ENCODE data around the gene LRCH1.
A peak's percentile ranks its signal among the peaks of the same experiment; 100 is the strongest.

Gene LRCH1

DNA sequence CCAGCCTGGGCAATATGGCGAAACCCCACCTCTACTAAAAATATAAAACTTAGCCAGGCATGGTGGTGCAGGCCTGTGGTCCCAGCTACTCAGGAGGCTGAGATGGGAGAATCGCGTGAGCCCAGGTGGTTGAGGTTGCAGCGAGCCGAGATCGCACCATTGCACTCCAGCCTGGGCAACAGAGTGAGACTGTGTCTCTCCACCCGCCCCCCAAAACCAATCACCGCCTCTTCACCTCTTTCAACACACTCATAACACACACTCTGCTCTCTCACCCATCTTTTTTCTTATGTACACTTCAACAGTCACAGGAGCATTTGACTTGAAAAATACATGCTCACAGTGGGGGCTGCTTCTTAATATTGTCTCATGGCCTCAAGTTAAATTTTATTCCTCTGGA, 167.2 kb downstream of the LRCH1 start:
- H3K79me2 ChIP-seq (ENCODE audit: insufficient read depth, low read length) = no peaks in the 10 kb centered on the region
- H3K9me3 ChIP-seq (ENCODE audit: insufficient read depth, low read length, severe bottlenecking) = no peaks in the 10 kb centered on the region
- no peaks in the 10 kb centered on the region for H3K4me1 ChIP-seq (ENCODE audit: insufficient read depth, low read length)
- no peaks in the 10 kb centered on the region for H4K20me1 ChIP-seq (ENCODE audit: insufficient read depth, low read length)
- no peak overlapping the region for H3K9ac ChIP-seq (ENCODE audit: low read depth, low read length)
- DNase-seq (no peak), ATAC-seq (ENCODE audit: insufficient read depth, low read depth) (0 out of 3 replicates have a peak, but pooled peaks have one; percentile 29)
- no peak for TF ChIP-seq EZH2 (IDR thresholded peaks at IDR 0.05; ENCODE audit: borderline replicate concordance, low read depth, low read length, severe bottlenecking)
- TF ChIP-seq, protein P1, sequence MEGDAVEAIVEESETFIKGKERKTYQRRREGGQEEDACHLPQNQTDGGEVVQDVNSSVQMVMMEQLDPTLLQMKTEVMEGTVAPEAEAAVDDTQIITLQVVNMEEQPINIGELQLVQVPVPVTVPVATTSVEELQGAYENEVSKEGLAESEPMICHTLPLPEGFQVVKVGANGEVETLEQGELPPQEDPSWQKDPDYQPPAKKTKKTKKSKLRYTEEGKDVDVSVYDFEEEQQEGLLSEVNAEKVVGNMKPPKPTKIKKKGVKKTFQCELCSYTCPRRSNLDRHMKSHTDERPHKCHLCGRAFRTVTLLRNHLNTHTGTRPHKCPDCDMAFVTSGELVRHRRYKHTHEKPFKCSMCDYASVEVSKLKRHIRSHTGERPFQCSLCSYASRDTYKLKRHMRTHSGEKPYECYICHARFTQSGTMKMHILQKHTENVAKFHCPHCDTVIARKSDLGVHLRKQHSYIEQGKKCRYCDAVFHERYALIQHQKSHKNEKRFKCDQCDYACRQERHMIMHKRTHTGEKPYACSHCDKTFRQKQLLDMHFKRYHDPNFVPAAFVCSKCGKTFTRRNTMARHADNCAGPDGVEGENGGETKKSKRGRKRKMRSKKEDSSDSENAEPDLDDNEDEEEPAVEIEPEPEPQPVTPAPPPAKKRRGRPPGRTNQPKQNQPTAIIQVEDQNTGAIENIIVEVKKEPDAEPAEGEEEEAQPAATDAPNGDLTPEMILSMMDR (IDR thresholded peaks at IDR 0.05; ENCODE audit: borderline replicate concordance, extremely low read depth, low read length, poor library complexity, severe bottlenecking) = no peak
- no peaks in the 10 kb centered on the region for H3K27me3 ChIP-seq (ENCODE audit: insufficient read depth, low read length, poor library complexity)
- peaks cover 40% of the 10 kb centered on the region for H3K36me3 ChIP-seq (ENCODE audit: insufficient read depth, low read length)
- no peak overlapping the region for H2AFZ ChIP-seq (ENCODE audit: low read depth, low read length)
- no peak overlapping the region for H3K4me2 ChIP-seq (ENCODE audit: insufficient read depth, low read length)
- no peak overlapping the region for H3K27ac ChIP-seq (ENCODE audit: low read length)
- H3K4me3 ChIP-seq (ENCODE audit: low read depth in 1 of 2, low read length in 2 of 2) = no peak overlapping the region

DNA sequence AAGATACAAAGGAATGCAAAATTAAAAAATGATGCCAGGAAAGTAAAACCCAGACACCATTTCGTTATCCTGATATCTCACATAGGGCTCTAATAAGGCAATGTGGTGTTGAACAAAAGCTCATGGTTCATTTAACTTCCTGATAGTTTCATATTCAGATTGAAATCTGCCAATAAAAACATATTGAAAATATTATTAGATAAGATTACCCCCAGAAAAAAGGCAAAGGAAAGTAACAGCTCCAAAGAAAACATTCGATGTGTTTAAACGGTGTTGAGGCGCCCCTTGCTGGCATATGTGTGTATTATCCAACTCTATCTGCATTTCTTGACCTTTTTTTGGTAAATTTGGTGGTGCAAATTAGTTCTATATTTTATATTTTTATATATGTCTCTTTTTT, 168.1 kb downstream of the LRCH1 start:
- ATAC-seq (ENCODE audit: insufficient read depth, low read depth) = peak; percentile 64; the same call in 2 of the 3 replicates

DNA sequence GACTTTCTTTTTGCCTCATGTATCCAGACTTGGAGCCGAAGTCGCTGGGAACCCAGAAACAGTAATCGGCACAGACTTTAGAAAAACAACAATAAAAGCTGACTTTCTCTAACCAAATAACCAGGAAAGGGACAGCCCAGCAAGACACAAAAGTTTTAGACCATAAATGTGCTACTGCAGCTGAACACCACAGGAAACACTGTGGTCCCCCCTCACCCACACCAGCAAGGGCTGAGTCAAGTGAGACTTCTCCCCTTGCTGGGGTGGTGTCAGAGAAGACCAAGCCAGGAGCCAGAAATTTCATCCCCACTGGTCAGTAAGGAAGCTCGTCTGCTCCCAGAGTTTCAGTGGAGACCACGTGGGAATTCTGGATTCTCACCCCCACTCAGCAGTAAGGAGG, 173.4 kb downstream of the LRCH1 start:
- H3K4me1 ChIP-seq (ENCODE audit: insufficient read depth, low read length) = no peaks in the 10 kb centered on the region
- H3K27ac ChIP-seq (ENCODE audit: low read length) = no peak overlapping the region
- no peaks in the 10 kb centered on the region for H3K79me2 ChIP-seq (ENCODE audit: insufficient read depth, low read length)
- no peaks in the 10 kb centered on the region for H3K9me3 ChIP-seq (ENCODE audit: insufficient read depth, low read length, severe bottlenecking)
- no peak for TF ChIP-seq EZH2 (IDR thresholded peaks at IDR 0.05; ENCODE audit: borderline replicate concordance, low read depth, low read length, severe bottlenecking)
- no peaks in the 10 kb centered on the region for H4K20me1 ChIP-seq (ENCODE audit: insufficient read depth, low read length)
- no peak overlapping the region for H3K4me2 ChIP-seq (ENCODE audit: insufficient read depth, low read length)
- peaks cover 86% of the 10 kb centered on the region for H3K36me3 ChIP-seq (ENCODE audit: insufficient read depth, low read length)
- no peak overlapping the region for H3K4me3 ChIP-seq (ENCODE audit: low read depth in 1 of 2, low read length in 2 of 2)
- DNase-seq (no peak), ATAC-seq (ENCODE audit: insufficient read depth, low read depth) (0 out of 3 replicates have a peak, but pooled peaks have one; percentile 24)
- no peak overlapping the region for H2AFZ ChIP-seq (ENCODE audit: low read depth, low read length)
- H3K27me3 ChIP-seq (ENCODE audit: insufficient read depth, low read length, poor library complexity) = no peaks in the 10 kb centered on the region
- no peak overlapping the region for H3K9ac ChIP-seq (ENCODE audit: low read depth, low read length)

More for the DNA sequence above, 168.1 kb downstream of the LRCH1 start:
- Histone ChIP-seq H3K9me3 (ENCODE audit: insufficient read depth, low read length, severe bottlenecking) (no peaks in the 10 kb centered on the region), H4K20me1 (ENCODE audit: insufficient read depth, low read length) (no peaks in the 10 kb centered on the region), H3K79me2 (ENCODE audit: insufficient read depth, low read length) (no peaks in the 10 kb centered on the region), H2AFZ (ENCODE audit: low read depth, low read length) (no peak overlapping the region), H3K4me2 (ENCODE audit: insufficient read depth, low read length) (no peak overlapping the region), H3K27me3 (ENCODE audit: insufficient read depth, low read length, poor library complexity) (no peaks in the 10 kb centered on the region), H3K9ac (ENCODE audit: low read depth, low read length) (no peak overlapping the region), H3K36me3 (ENCODE audit: insufficient read depth, low read length) (peaks cover 38% of the 10 kb centered on the region), H3K4me1 (ENCODE audit: insufficient read depth, low read length) (no peaks in the 10 kb centered on the region), H3K27ac (ENCODE audit: low read length) (no peak overlapping the region), H3K4me3 (ENCODE audit: low read depth in 1 of 2, low read length in 2 of 2) (no peak overlapping the region)
- peak; percentile 34 for DNase-seq
- no peak for TF ChIP-seq EZH2 (IDR thresholded peaks at IDR 0.05; ENCODE audit: borderline replicate concordance, low read depth, low read length, severe bottlenecking)
- TF ChIP-seq, protein P1 (IDR thresholded peaks at IDR 0.05; ENCODE audit: borderline replicate concordance, extremely low read depth, low read length, poor library complexity, severe bottlenecking) = peak; percentile 67

DNA sequence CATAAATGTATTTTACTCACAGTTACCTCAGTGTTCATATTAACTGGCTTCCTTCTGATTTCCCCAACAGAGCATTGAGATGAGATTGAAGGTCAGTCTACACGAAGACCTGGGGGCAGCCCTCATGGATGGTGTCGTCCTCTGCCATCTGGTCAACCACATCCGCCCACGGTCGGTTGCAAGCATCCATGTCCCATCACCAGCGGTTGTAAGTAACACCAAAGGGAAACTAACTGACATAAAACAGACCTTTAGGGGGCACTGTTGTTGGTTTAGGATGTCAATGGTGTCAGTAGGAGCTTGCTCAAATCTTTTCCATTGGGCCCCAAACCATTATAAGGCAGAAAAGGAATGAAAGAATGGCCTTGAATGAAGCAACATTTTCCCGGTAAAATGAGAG, 175.8 kb downstream of the LRCH1 start:
- Histone ChIP-seq H3K36me3 (ENCODE audit: insufficient read depth, low read length) (peaks cover 87% of the 10 kb centered on the region), H4K20me1 (ENCODE audit: insufficient read depth, low read length) (no peaks in the 10 kb centered on the region), H3K79me2 (ENCODE audit: insufficient read depth, low read length) (no peaks in the 10 kb centered on the region), H3K27ac (ENCODE audit: low read length) (no peak overlapping the region), H3K4me1 (ENCODE audit: insufficient read depth, low read length) (no peaks in the 10 kb centered on the region), H3K27me3 (ENCODE audit: insufficient read depth, low read length, poor library complexity) (no peaks in the 10 kb centered on the region), H3K9ac (ENCODE audit: low read depth, low read length) (no peak overlapping the region), H2AFZ (ENCODE audit: low read depth, low read length) (no peak overlapping the region), H3K9me3 (ENCODE audit: insufficient read depth, low read length, severe bottlenecking) (no peaks in the 10 kb centered on the region), H3K4me2 (ENCODE audit: insufficient read depth, low read length) (no peak overlapping the region), H3K4me3 (ENCODE audit: low read depth in 1 of 2, low read length in 2 of 2) (no peak overlapping the region)
- DNase-seq = no peak
- TF ChIP-seq, protein P1 (IDR thresholded peaks at IDR 0.05; ENCODE audit: borderline replicate concordance, extremely low read depth, low read length, poor library complexity, severe bottlenecking) = peak; percentile 52
- no peak for TF ChIP-seq EZH2 (IDR thresholded peaks at IDR 0.05; ENCODE audit: borderline replicate concordance, low read depth, low read length, severe bottlenecking)
- 0 out of 3 replicates have a peak, but pooled peaks have one; percentile 47 for ATAC-seq (ENCODE audit: insufficient read depth, low read depth)
